Upper lobe of left lung (tissue), 6 donors: ENCODE results near the gene ZC2HC1B. TPM values are rescaled to one million over a fixed set of nuclear protein-coding genes. Genes with fewer than 3 reads are reported as not detected.

Source experiments
- ATAC-seq, 2 donors: fragments of 200-7000 bp; cut with Tn5 transposase; one replicate each; pipeline ENCODE4 v1.9.1; 2022; ENCODE audit warnings: mild to moderate bottlenecking in 2 of 2, moderate library complexity in 2 of 2; ENCODE audit not compliant: low FRiP score in 2 of 2
- DNase-seq, 2 donors: peaks; one replicate each; pipeline ENCODE4 v3.0.0-alpha.2; 2019 to 2020
- H3K27ac ChIP-seq, 4 donors: fragments of 200-600 bp; sonication (generic); one replicate each; pipeline ENCODE4 v1.5.1; 2016 to 2019
- H3K27me3 ChIP-seq, 4 donors: fragments of 200-600 bp; sonication (generic); one replicate each; pipeline ENCODE4 v1.5.1; 2017 to 2019
- H3K36me3 ChIP-seq, 4 donors: fragments of 200-600 bp; sonication (generic); one replicate each; pipeline ENCODE4 v1.5.1; 2016 to 2019
- H3K4me1 ChIP-seq, 4 donors: fragments of 200-600 bp; sonication (generic); one replicate each; pipeline ENCODE4 v1.5.1; 2018 to 2019
- H3K4me3 ChIP-seq, 4 donors: fragments of 200-600 bp; sonication (generic); one replicate each; pipeline ENCODE4 v1.5.1; 2017 to 2019; ENCODE audit warnings: mild to moderate bottlenecking in 2 of 4, moderate library complexity in 1 of 4
- H3K9me3 ChIP-seq, 4 donors: fragments of 200-600 bp; sonication (generic); one replicate each; pipeline ENCODE4 v1.5.1; 2018 to 2019
- CTCF ChIP-seq, 6 experiments: fragments of 450-650 bp in 4 of 6; fragments of 200-600 bp in 2 of 6; sonication (generic) in 2 of 6; IDR thresholded peaks; one replicate each; pipeline ENCODE4 v1.5.1; 2016 to 2019; ENCODE audit warnings: antibody characterized with exemption in 6 of 6
- EP300 ChIP-seq, 4 donors: sonication (generic); formaldehyde crosslinking; IDR thresholded peaks; one replicate each; pipeline ENCODE4 v1.5.1; 2017; ENCODE audit warnings: antibody characterized with exemption in 4 of 4, control low read depth in 2 of 4
- POLR2A ChIP-seq, 4 donors: fragments of 450-650 bp; IDR thresholded peaks; one replicate each; pipeline ENCODE4 v1.5.1; 2016 to 2017; ENCODE audit warnings: antibody characterized with exemption in 4 of 4, mild to moderate bottlenecking in 2 of 4
- POLR2AphosphoS5 ChIP-seq, 2 donors: sonication (generic); formaldehyde crosslinking; IDR thresholded peaks; one replicate each; pipeline ENCODE4 v1.5.1; 2017; ENCODE audit warnings: antibody characterized with exemption in 2 of 2
- WGBS, 2 donors: methylation state at CpG; one replicate each; pipeline ENCODE4 v1.1.5; 2017 to 2018; 5-methylcytosine and 5-hydroxymethylcytosine counted together
- total RNA-seq, 6 donors: library from RNA; depleted of rRNA in 4 of 6; stranded (reverse); fragments of >200 nt in 4 of 6; gene quantifications; one replicate each; pipeline versions ENCODE4 v1.1.0 to v1.2.1, GENCODE V29; 2016 to 2021
- donor health status: DM: no; HTN: no; CAD: no; lungs with moderate emphysema.
- donor health status: DM: no; HTN: yes; CAD: no; lungs with severe emphysema.

ZC2HC1B gene
- total RNA-seq, 6 donors from 2014 or later, result not detected

- peaks cover 0 to 25% (median 7%) of the 10 kb centered on the region in 4 donors for H3K36me3 ChIP-seq
- ATAC-seq, result no peak
- H3K9me3 ChIP-seq, result no peaks in the 10 kb centered on the region
Observed at GRCh38 chr6:143828572-143828971, 35.7 kb upstream of the ZC2HC1B start.

GRCh38 chr6:143836150-143836549 is 28.1 kb upstream of the ZC2HC1B start:
- H3K36me3 ChIP-seq, result peaks cover 0 to 6% (median 0%) of the 10 kb centered on the region in 4 donors
- H3K27me3 ChIP-seq, result no peaks in the 10 kb centered on the region
- ATAC-seq, result no peak
- DNase-seq, result no peak
- 88 to 93% methylated on average over 2 of the region's 2 CpGs for WGBS, 2 donors
- no peaks in the 10 kb centered on the region for H3K9me3 ChIP-seq
- H3K4me1 ChIP-seq, result no peaks in the 10 kb centered on the region
- no peak overlapping the region for H3K27ac ChIP-seq
- H3K4me3 ChIP-seq, result no peak overlapping the region
- no peak for TF ChIP-seq POLR2AphosphoS5 (IDR thresholded peaks at IDR 0.05)
- TF ChIP-seq EP300 (IDR thresholded peaks at IDR 0.05), result no peak
- no peak for TF ChIP-seq CTCF (IDR thresholded peaks at IDR 0.05)

More at GRCh38 chr6:143828572-143828971, 35.7 kb upstream of the ZC2HC1B start:
- Histone ChIP-seq H3K27me3 (no peaks in the 10 kb centered on the region), H3K4me1 (no peaks in the 10 kb centered on the region), H3K4me3 (no peak overlapping the region), H3K27ac (no peak overlapping the region)
- TF ChIP-seq POLR2A (IDR thresholded peaks at IDR 0.05), result no peak
- TF ChIP-seq EP300 (IDR thresholded peaks at IDR 0.05), result no peak
- no peak for TF ChIP-seq POLR2AphosphoS5 (IDR thresholded peaks at IDR 0.05)
- no peak for TF ChIP-seq CTCF (IDR thresholded peaks at IDR 0.05)
- no peak for DNase-seq

- WGBS, 2 donors, result 87 to 88% methylated on average over 5 of the region's 5 CpGs
- Histone ChIP-seq H3K4me3 (no peak overlapping the region), H3K27ac (no peak overlapping the region), H3K9me3 (no peaks in the 10 kb centered on the region), H3K4me1 (peaks cover 0 to 7% (median 2%) of the 10 kb centered on the region in 4 donors), H3K36me3 (no peaks in the 10 kb centered on the region), H3K27me3 (no peaks in the 10 kb centered on the region)
- no peak for DNase-seq
- ATAC-seq, result no peak
- TF ChIP-seq POLR2AphosphoS5 (IDR thresholded peaks at IDR 0.05), result no peak
- no peak for TF ChIP-seq EP300 (IDR thresholded peaks at IDR 0.05)
- no peak for TF ChIP-seq POLR2A (IDR thresholded peaks at IDR 0.05)
- TF ChIP-seq CTCF (IDR thresholded peaks at IDR 0.05), result no peak
Observed at GRCh38 chr6:143838395-143838794, 25.9 kb upstream of the ZC2HC1B start.

GRCh38 chr6:143839196-143839595 is 25.1 kb upstream of the ZC2HC1B start:
- H3K9me3 ChIP-seq, result no peaks in the 10 kb centered on the region
- H3K27me3 ChIP-seq, result no peaks in the 10 kb centered on the region
- no peak overlapping the region for H3K4me3 ChIP-seq
- no peak for ATAC-seq
- no peak for DNase-seq
- peaks cover 6 to 13% (median 8%) of the 10 kb centered on the region in 4 donors for H3K4me1 ChIP-seq
- 90% methylated on average over 4 of the region's 4 CpGs for WGBS, 2 donors
- TF ChIP-seq POLR2AphosphoS5 (IDR thresholded peaks at IDR 0.05) (no peak), EP300 (IDR thresholded peaks at IDR 0.05) (no peak), POLR2A (IDR thresholded peaks at IDR 0.05) (no peak)
- no peak overlapping the region for H3K27ac ChIP-seq
- no peaks in the 10 kb centered on the region for H3K36me3 ChIP-seq

- peaks cover 0 to 10% (median 3%) of the 10 kb centered on the region in 4 donors for H3K36me3 ChIP-seq
- no peak overlapping the region for H3K27ac ChIP-seq
- no peak for TF ChIP-seq EP300 (IDR thresholded peaks at IDR 0.05)
- no peak for TF ChIP-seq CTCF (IDR thresholded peaks at IDR 0.05)
- no peak for TF ChIP-seq POLR2A (IDR thresholded peaks at IDR 0.05)
- no peak for TF ChIP-seq POLR2AphosphoS5 (IDR thresholded peaks at IDR 0.05)
- no peaks in the 10 kb centered on the region for H3K27me3 ChIP-seq
- H3K9me3 ChIP-seq, result no peaks in the 10 kb centered on the region
- 96 to 99% methylated on average over 6 of the region's 6 CpGs for WGBS, 2 donors
- peaks cover 16 to 25% (median 20%) of the 10 kb centered on the region in 4 donors for H3K4me1 ChIP-seq
- DNase-seq, result no peak
- ATAC-seq, result no peak
- H3K4me3 ChIP-seq, result no peak overlapping the region
Observed at GRCh38 chr6:143840595-143841265, 23.5 kb upstream of the ZC2HC1B start.
